NCI-H1105 (cell line): ENCODE measurements around the gene HECW1.

ENCODE experiments used
- DNase-seq: peaks from one replicate; lab custom pipeline; 2025; lab: John Stamatoyannopoulos, UW

The HECW1 gene

DNA sequence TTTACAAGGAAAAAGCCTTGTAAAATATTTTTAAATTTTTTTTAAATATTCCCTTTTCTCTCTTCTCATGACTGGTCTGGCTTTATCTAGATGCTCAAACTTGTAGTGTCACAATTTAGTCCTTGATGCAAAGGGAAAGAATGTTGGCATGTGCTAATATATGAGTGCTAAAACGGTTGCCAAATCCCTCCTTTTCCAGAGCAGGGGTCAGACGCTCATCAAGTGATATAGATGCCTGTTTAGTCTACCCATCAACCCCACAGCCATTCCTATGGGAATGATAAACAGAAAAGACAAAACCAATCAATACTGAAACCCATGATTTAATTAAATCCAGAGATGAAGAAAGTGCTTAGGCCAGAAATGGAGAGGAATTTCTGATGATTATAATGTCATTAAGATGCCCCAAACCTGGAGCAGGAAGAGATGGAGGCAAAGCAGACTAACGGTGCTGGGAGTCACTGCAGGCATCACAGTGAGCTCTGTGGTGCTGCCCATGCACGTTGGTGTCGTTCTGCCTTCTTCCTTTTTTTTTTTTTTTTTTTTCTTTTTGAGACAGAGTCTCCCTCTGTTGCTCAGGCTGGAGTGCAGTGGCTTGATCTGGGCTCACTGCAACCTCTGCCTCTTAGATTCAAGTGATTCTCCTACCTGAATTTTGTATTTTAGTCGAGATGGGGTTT lies 260.4 kb downstream of the HECW1 start:
- DNase-seq = no peak

DNA sequence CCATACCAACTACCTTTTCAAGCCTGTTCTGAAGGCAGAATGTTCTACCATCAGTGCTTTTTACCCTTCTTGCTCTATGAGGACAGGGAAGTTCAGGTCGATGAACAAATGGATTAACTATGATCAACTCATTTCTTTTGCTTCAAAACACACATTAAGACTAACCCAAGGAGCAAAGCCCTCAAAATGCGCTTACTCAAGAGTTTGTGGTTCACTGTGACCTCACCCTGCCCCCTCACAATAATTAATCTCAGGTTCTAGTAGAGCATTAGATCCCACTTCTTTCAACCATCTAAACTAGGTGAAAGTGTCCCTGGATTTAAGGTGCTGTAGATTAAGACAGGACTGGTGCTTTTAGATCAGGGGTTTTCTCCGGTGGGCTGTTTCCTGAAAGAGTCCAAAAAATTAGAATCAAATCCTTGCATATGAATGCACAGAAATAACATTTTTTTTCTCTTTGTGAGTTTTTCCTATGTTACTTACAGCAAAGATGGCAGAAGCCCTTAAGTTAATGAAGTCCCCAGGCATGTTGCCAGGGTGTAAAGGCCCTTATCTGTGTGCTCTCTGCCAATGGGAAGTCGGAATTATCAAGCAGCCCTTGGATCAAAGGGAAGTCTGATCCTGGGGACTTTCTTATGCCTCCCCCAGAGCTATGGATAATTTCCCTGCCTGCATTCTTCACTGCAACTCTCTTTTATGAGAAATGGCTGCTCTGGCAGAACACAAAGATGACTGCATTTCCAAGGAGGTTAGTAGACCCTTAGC lies 264.9 kb downstream of the HECW1 start:
- DNase-seq = no peak

DNA sequence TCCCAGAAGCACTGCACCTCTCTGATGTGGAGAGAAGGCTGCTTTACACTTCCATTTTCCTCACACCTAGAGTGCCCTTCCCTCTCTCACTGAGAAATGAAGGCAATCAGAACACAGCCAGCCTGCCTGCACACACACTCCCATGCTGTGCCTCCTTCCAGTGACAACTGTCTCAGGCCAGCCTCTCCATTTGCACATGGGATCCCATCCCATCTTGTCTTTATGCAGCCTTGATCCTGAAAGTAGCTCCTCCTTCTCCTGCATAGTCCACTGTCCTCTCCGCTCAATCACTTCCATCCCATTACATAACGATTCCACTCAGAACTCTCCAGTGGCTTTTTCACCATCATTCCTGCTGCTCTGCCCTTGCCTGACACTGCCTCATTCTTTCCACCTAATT lies 266.8 kb downstream of the HECW1 start:
- no peak for DNase-seq

DNA sequence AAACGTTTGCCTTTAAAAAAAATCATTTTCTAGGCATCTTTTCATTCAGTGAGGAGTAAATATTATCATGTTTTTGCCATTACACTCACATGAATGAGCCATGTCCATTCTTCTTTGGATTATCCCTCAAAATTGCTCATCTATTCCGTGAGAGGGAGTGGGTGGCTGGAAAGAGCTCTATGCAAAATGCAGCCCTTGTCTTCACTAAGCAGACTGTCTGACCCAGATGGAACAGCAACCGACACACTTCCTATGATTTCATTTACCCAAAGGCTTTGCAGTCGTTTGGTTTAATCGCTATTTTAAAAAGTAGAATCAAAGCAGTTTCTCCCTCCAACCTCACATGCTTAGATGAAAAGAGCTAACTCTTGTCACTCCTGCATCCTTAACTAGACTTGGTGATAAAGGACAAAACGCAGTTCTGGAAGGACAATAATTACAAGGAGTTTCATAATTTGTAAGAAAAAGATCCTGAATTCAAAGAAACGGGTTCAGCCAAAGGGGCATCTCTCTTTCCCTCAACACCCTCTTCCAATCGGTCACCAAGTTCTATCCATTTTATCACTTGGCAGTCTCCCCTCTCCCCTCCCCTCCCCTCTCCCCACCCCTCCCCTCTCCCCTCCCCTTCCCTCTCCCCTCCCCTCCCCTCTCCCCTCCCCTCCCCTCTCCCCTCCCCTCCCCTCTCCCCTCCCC lies 272.3 kb downstream of the HECW1 start:
- no peak for DNase-seq

- DNase-seq = no peak
Observed at GRCh38 chr7:43385309-43385680, 272.8 kb downstream of the HECW1 start.

DNA sequence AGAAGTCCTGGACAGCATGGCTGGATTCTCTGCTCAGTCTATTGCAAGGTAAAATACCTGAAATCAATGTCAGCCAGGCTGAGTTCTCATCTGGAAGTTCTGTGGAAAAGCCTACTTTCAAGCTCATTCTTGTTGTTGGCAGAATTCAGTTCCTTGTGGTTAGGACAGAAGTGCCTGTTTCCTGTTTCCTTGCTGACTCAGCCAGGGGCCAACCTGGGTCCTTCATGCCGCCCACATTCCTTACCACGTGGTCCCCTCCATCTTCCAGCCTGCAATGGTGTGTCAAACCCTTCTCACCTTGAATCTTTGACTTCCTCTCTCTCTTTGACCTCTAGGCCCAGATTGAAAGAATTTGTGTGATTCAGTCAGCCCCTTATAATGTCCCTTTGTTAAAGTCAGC lies 273.4 kb downstream of the HECW1 start:
- DNase-seq = no peak

DNA sequence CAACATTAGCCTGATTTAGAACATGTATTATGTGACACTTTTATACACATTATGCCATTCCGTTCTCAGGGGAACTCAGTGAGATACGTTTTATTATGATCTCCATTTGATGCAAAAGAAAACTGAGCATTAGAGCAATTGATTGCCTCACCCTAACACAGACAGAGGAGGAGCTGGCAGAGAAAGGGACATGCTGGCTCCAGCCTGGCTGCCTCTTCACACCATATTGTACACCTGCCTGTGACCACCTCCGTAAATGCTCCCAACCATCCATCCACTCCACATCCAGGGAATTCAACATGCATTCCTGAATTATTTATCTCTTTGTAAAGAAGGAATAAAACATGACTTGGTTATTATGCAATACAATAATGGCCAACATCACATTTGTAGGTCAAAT lies 275.5 kb downstream of the HECW1 start:
- DNase-seq = no peak

DNA sequence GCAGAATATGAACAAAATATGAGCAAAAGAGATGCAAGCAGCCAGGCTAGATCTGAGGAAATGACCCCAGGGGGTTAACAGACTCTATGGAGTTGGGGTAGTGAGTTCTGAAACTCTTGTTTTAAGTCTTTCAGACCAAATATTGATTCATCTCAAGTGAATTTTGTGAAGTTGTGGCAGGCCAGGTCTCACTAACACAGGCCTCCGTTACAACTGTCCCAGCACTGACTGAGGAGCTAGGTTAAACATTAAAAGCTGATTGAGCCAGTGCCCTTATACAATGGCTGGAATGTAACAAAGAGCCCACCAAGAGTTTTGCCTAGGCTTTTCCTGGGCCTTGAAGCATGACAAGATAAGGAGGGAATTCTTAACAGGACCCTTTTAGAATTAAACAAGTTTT lies 278.1 kb downstream of the HECW1 start:
- no peak for DNase-seq

GRCh38 chr7:43391518-43391917 lies 279.1 kb downstream of the HECW1 start:
- no peak for DNase-seq

GRCh38 chr7:43392638-43393330 lies 280.3 kb downstream of the HECW1 start:
- no peak for DNase-seq

DNA sequence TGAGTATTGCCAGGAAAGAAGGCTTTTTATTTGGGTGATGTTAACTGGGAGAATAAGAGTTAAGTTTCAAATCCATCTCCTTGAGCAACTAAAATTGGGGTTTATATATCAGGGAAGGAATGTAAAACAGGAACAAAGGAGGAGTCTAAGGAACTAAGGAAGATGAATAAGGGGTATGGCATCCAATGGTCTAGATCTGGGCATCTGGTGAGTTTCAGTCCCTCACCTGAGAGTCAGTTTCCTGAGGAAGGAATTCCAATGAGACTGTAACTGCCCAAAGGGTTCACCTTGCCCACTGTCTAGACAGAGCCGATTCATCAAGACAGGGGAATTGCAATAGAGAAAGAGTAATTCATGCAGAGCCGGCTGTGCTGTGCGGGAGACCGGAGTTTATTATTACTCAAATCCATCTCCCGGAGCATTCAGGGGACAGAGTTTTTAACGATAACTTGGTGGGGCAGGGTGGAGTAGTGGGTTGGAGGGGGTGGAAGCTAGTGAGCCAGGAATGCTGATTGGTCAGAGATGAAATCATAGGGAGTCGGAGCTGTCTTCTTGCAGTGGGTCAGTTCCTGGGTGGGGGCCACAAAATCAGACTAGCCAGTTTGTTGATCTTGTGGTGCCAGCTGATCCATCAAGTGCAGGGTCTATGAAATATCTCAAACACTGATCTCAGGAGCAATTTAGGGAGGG lies 282.1 kb downstream of the HECW1 start:
- no peak for DNase-seq

DNA sequence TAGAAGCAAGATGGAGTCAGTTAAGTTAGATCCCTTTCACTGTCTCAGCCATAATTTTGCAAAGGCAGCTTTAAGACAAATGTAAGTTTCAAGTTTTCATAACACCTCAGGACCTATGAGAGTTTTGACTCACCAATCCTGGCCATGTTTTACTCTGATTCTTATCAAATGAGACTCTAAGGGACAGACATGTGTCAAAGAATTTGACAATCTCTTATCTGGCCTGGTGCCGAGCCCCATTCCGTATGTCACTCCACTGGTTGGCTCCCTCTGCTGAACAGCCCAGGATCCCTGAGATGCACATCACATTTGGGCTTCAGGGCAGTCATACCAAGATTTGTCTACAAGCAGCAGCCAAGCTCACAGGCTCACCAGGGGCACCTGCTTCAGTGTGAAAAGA lies 282.9 kb downstream of the HECW1 start:
- DNase-seq = no peak

GRCh38 chr7:43396187-43396740 lies 283.8 kb downstream of the HECW1 start:
- no peak for DNase-seq

DNA sequence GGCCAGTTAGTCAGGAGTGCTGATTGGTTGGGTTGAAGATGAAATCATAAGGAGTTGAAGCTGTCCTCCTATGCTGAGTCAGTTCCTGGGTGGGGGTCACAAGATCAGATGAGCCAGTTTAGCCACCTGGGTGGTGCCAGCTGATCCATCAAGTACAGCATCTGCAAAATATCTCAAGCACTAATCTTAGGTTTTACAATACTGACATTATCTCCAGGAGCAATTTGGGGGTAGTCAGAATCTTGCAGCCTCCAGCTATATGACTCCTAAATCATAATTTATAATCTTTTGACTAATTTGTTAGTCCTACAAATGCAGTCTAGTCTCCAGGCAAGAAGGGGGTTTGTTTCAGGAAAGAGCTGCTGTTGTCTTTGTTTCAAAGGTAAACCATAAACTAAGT lies 286.4 kb downstream of the HECW1 start:
- no peak for DNase-seq

DNA sequence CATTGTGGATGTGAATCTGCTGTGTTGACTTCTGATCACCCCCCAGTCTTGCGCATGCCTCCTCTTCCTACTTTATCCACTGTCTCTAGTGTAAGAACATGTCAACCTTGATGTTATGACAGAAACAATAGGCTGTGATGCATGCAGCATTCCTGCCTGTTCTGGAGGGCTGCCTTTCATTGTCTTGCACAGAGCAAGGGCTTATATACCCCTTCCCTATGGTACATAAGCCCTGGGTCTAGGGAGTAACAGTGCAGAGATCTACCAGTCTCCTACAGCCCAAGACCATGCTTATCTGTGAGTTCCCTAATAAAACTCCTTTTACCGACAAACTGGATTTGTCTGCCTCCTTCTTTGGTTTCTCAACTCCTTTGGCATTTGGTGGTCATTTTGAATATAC lies 293.5 kb downstream of the HECW1 start:
- no peak for DNase-seq

- DNase-seq = no peak
Observed at GRCh38 chr7:43406961-43407360, 294.5 kb downstream of the HECW1 start.

GRCh38 chr7:43408981-43409380 lies 296.5 kb downstream of the HECW1 start:
- no peak for DNase-seq

- DNase-seq = no peak
Observed at GRCh38 chr7:43417455-43417854, 305.0 kb downstream of the HECW1 start.

- DNase-seq = no peak
Observed at GRCh38 chr7:43430411-43430810, 318.0 kb downstream of the HECW1 start.

- DNase-seq = no peak
Observed at GRCh38 chr7:43431020-43431595, 318.7 kb downstream of the HECW1 start.

- DNase-seq = no peak
Observed at GRCh38 chr7:43433639-43434038, 321.2 kb downstream of the HECW1 start.
